ENCODE results near the gene MUC12.
"Not testable (repeated sequence)": the region's sequence is repeated elsewhere in the genome, so short reads cannot be mapped to it uniquely, and the experiment has no call there.

- not testable (repeated sequence) for TF ChIP-seq RAD21 (IDR thresholded peaks at IDR 0.05; ENCODE audit: low read depth); SP1 (IDR thresholded peaks at IDR 0.05; ENCODE audit: low read depth); POLR2AphosphoS5 (IDR thresholded peaks at IDR 0.05; ENCODE audit: low read depth, low read length); EGR1 (IDR thresholded peaks at IDR 0.05; ENCODE audit: low read depth); POLR2A (IDR thresholded peaks at IDR 0.05; ENCODE audit: borderline replicate concordance, extremely low read depth, insufficient read depth, insufficient read length); CTCF (IDR thresholded peaks at IDR 0.05 in 2 of 3, conservative IDR thresholded peaks at IDR 0.05 in 1 of 3; ENCODE audit: borderline replicate concordance in 1 of 3, insufficient read depth in 1 of 3, low read depth in 2 of 3, low read length in 2 of 3); EZH2 (IDR thresholded peaks at IDR 0.05); JUND (IDR thresholded peaks at IDR 0.05); ZNF274 (IDR thresholded peaks at IDR 0.05; ENCODE audit: low read depth, low read length); SIN3A (IDR thresholded peaks at IDR 0.05; ENCODE audit: low read depth); ATF3 (IDR thresholded peaks at IDR 0.05); MAX (IDR thresholded peaks at IDR 0.05); FOSL1 (IDR thresholded peaks at IDR 0.05; ENCODE audit: low read depth)
- TF ChIP-seq, protein P1, sequence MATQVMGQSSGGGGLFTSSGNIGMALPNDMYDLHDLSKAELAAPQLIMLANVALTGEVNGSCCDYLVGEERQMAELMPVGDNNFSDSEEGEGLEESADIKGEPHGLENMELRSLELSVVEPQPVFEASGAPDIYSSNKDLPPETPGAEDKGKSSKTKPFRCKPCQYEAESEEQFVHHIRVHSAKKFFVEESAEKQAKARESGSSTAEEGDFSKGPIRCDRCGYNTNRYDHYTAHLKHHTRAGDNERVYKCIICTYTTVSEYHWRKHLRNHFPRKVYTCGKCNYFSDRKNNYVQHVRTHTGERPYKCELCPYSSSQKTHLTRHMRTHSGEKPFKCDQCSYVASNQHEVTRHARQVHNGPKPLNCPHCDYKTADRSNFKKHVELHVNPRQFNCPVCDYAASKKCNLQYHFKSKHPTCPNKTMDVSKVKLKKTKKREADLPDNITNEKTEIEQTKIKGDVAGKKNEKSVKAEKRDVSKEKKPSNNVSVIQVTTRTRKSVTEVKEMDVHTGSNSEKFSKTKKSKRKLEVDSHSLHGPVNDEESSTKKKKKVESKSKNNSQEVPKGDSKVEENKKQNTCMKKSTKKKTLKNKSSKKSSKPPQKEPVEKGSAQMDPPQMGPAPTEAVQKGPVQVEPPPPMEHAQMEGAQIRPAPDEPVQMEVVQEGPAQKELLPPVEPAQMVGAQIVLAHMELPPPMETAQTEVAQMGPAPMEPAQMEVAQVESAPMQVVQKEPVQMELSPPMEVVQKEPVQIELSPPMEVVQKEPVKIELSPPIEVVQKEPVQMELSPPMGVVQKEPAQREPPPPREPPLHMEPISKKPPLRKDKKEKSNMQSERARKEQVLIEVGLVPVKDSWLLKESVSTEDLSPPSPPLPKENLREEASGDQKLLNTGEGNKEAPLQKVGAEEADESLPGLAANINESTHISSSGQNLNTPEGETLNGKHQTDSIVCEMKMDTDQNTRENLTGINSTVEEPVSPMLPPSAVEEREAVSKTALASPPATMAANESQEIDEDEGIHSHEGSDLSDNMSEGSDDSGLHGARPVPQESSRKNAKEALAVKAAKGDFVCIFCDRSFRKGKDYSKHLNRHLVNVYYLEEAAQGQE (IDR thresholded peaks at IDR 0.05; ENCODE audit: low read depth), result not testable (repeated sequence)
Observed at GRCh38 chr7:100935381-100935780, 34.0 kb upstream of the MUC12 start.

Data from HCT116 (cell line).